GM12872 (cell line): Measurements from ENCODE around the gene RACGAP1.
A peak's percentile ranks its signal among the peaks of the same experiment; 100 is the strongest.

ENCODE experiments used
- CTCF ChIP-seq: IDR thresholded peaks from 3 replicates; pipeline ENCODE4 v1.5.1; 2011; ENCODE audit warnings: low read depth, mild to moderate bottlenecking, low read length, moderate library complexity; ENCODE audit not compliant: insufficient read depth

RACGAP1 gene

GRCh38 chr12:50059440-50060119, 34.3 kb upstream of the RACGAP1 start:
- no peak for TF ChIP-seq CTCF

GRCh38 chr12:50058743-50059312, 33.5 kb upstream of the RACGAP1 start:
- no peak for TF ChIP-seq CTCF

GRCh38 chr12:50057896-50058670, 32.8 kb upstream of the RACGAP1 start:
- no peak for TF ChIP-seq CTCF

- TF ChIP-seq CTCF: no peak
These were observed 31.9 kb upstream of the RACGAP1 start, which contains the start of gene ASIC1 for GRCh38 chr12:50057000-50057841. TSS of gene ASIC1 (plus strand) at chr12:50057596. CDS start at chr12:50058767, 1,171 bp downstream.

- no peak for TF ChIP-seq CTCF
These were observed 31.3 kb upstream of the RACGAP1 start for GRCh38 chr12:50056639-50056976.

- TF ChIP-seq CTCF: peak; percentile 99
These were observed 30.7 kb upstream of the RACGAP1 start for GRCh38 chr12:50055831-50056638.
